Activated B cell treated with CpG ODN at 0.5 μM for 24 hours (primary cell): ENCODE measurements around the gene SLC15A3. TPM values are rescaled to one million over a fixed set of nuclear protein-coding genes. Genes with fewer than 3 reads are reported as not detected.

Experiments
- ATAC-seq: fragments of 200-7000 bp; cut with Tn5 transposase; one replicate; pipeline ENCODE4 v1.10.0; 2021; ENCODE audit warnings: low read depth, mild to moderate bottlenecking, moderate library complexity
- CTCF ChIA-PET: fragments of 350-600 bp; sonication (Branson Sonifier 250); formaldehyde crosslinking; loops from one replicate; lab custom pipeline; 2021; ENCODE audit warnings: antibody characterized with exemption; lab: Charles Lee
- POLR2A ChIA-PET: fragments of 350-600 bp; sonication (Branson Sonifier 250); formaldehyde crosslinking; loops from one replicate; lab custom pipeline; 2021; ENCODE audit warnings: antibody characterized with exemption; lab: Charles Lee
- DNase-seq: peaks from one replicate; pipeline ENCODE4 v3.0.0; 2022
- H3K27ac Mint-ChIP-seq: one replicate; pipeline ENCODE4 v1.8.0; 2020; ENCODE audit warnings: mixed read lengths
- H3K27me3 Mint-ChIP-seq: one replicate; pipeline ENCODE4 v1.8.0; 2021; ENCODE audit warnings: mixed read lengths
- H3K36me3 Mint-ChIP-seq: one replicate; pipeline ENCODE4 v1.8.0; 2021; ENCODE audit warnings: low read depth, mixed read lengths
- H3K4me1 Mint-ChIP-seq: one replicate; pipeline ENCODE4 v1.8.0; 2021; ENCODE audit warnings: mixed read lengths
- H3K4me3 Mint-ChIP-seq: one replicate; pipeline ENCODE4 v1.8.0; 2020; ENCODE audit warnings: mild to moderate bottlenecking, mixed read lengths
- H3K9me3 Mint-ChIP-seq: one replicate; pipeline ENCODE4 v1.8.0; 2020; ENCODE audit warnings: mixed read lengths
- CTCF ChIP-seq: fragments of 200-600 bp; IDR thresholded peaks from one replicate; pipeline ENCODE4 v1.8.0; 2022; ENCODE audit warnings: antibody characterized with exemption, mild to moderate bottlenecking
- intact Hi-C: fragments of 100-400 bp; cut with micrococcal nuclease; formaldehyde crosslinking; loops from one replicate; pipeline ENCODE4 v1.15.1; 2024
- total RNA-seq: library from RNA; stranded (reverse); gene quantifications from 2 replicates; pipeline ENCODE4 v1.2.3, GENCODE V29; 2022

The SLC15A3 gene
- total RNA-seq, 1 donor from 2014 or later, result 76.4 TPM

GRCh38 chr11:60942219-60942618, 9.8 kb downstream of the SLC15A3 start:
- H3K36me3 Mint-ChIP-seq, result peaks cover 94% of the 10 kb centered on the region
- H3K9me3 Mint-ChIP-seq, result no peaks in the 10 kb centered on the region
- H3K4me3 Mint-ChIP-seq, result no peak overlapping the region
- DNase-seq, result no peak
- intact Hi-C loops, result no loop called here
- CTCF ChIA-PET, result interaction anchor here (0.8 to 2.0 kb wide), 2 partner anchors 8 to 27 kb away, joined by 3 to 11 read pairs; no protein-coding TSS in a partner anchor
- POLR2A ChIA-PET, result interaction anchor here (0.8 to 3.1 kb wide), 6 partner anchors 8 to 28 kb away, joined by 3 to 18 read pairs (median 7); partner anchors contain the start of genes SLC15A3 and TMEM109
- peaks cover 46% of the 10 kb centered on the region for H3K4me1 Mint-ChIP-seq
- H3K27ac Mint-ChIP-seq, result peak overlapping the region; percentile 76
- no peak for TF ChIP-seq CTCF
- H3K27me3 Mint-ChIP-seq, result no peaks in the 10 kb centered on the region
- no peak for ATAC-seq

GRCh38 chr11:60941371-60942119, 10.4 kb downstream of the SLC15A3 start:
- intact Hi-C loops, result no loop called here
- ATAC-seq, result no peak
- no peaks in the 10 kb centered on the region for H3K9me3 Mint-ChIP-seq
- H3K36me3 Mint-ChIP-seq, result peaks cover 94% of the 10 kb centered on the region
- H3K27me3 Mint-ChIP-seq, result no peaks in the 10 kb centered on the region
- TF ChIP-seq CTCF, result no peak
- ChIA-PET POLR2A (interaction anchor here (0.8 to 3.1 kb wide), 6 partner anchors 9 to 27 kb away, joined by 3 to 18 read pairs (median 7); partner anchors contain the start of genes SLC15A3 and TMEM109), CTCF (interaction anchor here (0.8 to 2.0 kb wide), 4 partner anchors 9 to 40 kb away, joined by 3 to 11 read pairs (median 4); no protein-coding TSS in a partner anchor)
- peak overlapping the region; percentile 76 for H3K27ac Mint-ChIP-seq
- no peak for DNase-seq
- H3K4me1 Mint-ChIP-seq, result peaks cover 42% of the 10 kb centered on the region
- no peak overlapping the region for H3K4me3 Mint-ChIP-seq

GRCh38 chr11:60939855-60940254, 12.1 kb downstream of the SLC15A3 start:
- no peaks in the 10 kb centered on the region for H3K9me3 Mint-ChIP-seq
- peaks cover 77% of the 10 kb centered on the region for H3K36me3 Mint-ChIP-seq
- no peak for ATAC-seq
- ChIA-PET POLR2A (interaction anchor here (0.6 kb wide), 1 partner anchor 1718 kb away, joined by 3 read pairs; no protein-coding TSS in a partner anchor), CTCF (interaction anchor here (0.9 to 1.8 kb wide), 3 partner anchors 13 to 38 kb away, joined by 3 to 5 read pairs (median 4); no protein-coding TSS in a partner anchor)
- no peak for TF ChIP-seq CTCF
- no peaks in the 10 kb centered on the region for H3K27me3 Mint-ChIP-seq
- intact Hi-C loops, result no loop called here
- no peak overlapping the region for H3K27ac Mint-ChIP-seq
- DNase-seq, result no peak
- no peak overlapping the region for H3K4me3 Mint-ChIP-seq
- H3K4me1 Mint-ChIP-seq, result peaks cover 32% of the 10 kb centered on the region

GRCh38 chr11:60939301-60939700, 12.7 kb downstream of the SLC15A3 start:
- DNase-seq, result no peak
- no peak for ATAC-seq
- POLR2A ChIA-PET, result interaction anchor here (0.6 kb wide), 1 partner anchor 12 kb away, joined by 3 read pairs; no protein-coding TSS in a partner anchor
- no peak for TF ChIP-seq CTCF
- no peaks in the 10 kb centered on the region for H3K9me3 Mint-ChIP-seq
- no peaks in the 10 kb centered on the region for H3K27me3 Mint-ChIP-seq
- CTCF ChIA-PET, result no interaction called here
- H3K36me3 Mint-ChIP-seq, result peaks cover 71% of the 10 kb centered on the region
- intact Hi-C loops, result no loop called here
- peaks cover 28% of the 10 kb centered on the region for H3K4me1 Mint-ChIP-seq
- H3K27ac Mint-ChIP-seq, result peak overlapping the region; percentile 20
- no peak overlapping the region for H3K4me3 Mint-ChIP-seq

GRCh38 chr11:60938500-60938899, 13.5 kb downstream of the SLC15A3 start:
- intact Hi-C loops, result no loop called here
- Mint-ChIP-seq H3K4me3 (no peak overlapping the region), H3K36me3 (peaks cover 64% of the 10 kb centered on the region), H3K9me3 (no peaks in the 10 kb centered on the region), H3K27me3 (no peaks in the 10 kb centered on the region), H3K27ac (peak overlapping the region; percentile 30), H3K4me1 (peaks cover 30% of the 10 kb centered on the region)
- no peak for DNase-seq
- ChIA-PET CTCF (no interaction called here), POLR2A (interaction anchor here (0.7 kb wide), 1 partner anchor 1372 kb away, joined by 5 read pairs; no protein-coding TSS in a partner anchor)
- no peak for TF ChIP-seq CTCF
- no peak for ATAC-seq
